Liver (tissue), 9 donors: Measurements from ENCODE around the gene FLRT2. TPM values are rescaled to one million over a fixed set of nuclear protein-coding genes. Genes with fewer than 3 reads are reported as not detected.

Experiments
- DNase-seq: peaks from one replicate; pipeline ENCODE4 v3.0.0-alpha.2; 2017; ENCODE audit warnings: low spot score
- H3K27ac ChIP-seq, 2 donors: one replicate each; pipeline ENCODE4 v1.7.0; 2013; ENCODE audit warnings: inconsistent platforms in 2 of 2, low read length in 2 of 2, control low read depth in 1 of 2, low read depth in 1 of 2, mild to moderate bottlenecking in 1 of 2
- H3K27me3 ChIP-seq, 4 donors: one replicate each; pipeline versions ENCODE4 v1.6.1 to v1.7.0; 2013; ENCODE audit warnings: low read length in 3 of 4, inconsistent platforms in 1 of 4, mild to moderate bottlenecking in 1 of 4, moderate library complexity in 1 of 4; ENCODE audit not compliant: control insufficient read depth in 4 of 4, insufficient read depth in 4 of 4
- H3K36me3 ChIP-seq, 4 donors: one replicate each; pipeline versions ENCODE4 v1.6.1 to v1.7.0; 2013; ENCODE audit warnings: low read length in 3 of 4, mild to moderate bottlenecking in 3 of 4, low read depth in 1 of 4, moderate library complexity in 1 of 4; ENCODE audit not compliant: control insufficient read depth in 4 of 4, insufficient read depth in 3 of 4
- H3K4me1 ChIP-seq, 4 donors: one replicate each; pipeline versions ENCODE4 v1.6.1 to v1.7.0; 2013; ENCODE audit warnings: low read length in 3 of 4, mild to moderate bottlenecking in 3 of 4, moderate library complexity in 1 of 4; ENCODE audit not compliant: control insufficient read depth in 4 of 4, insufficient read depth in 4 of 4
- H3K4me3 ChIP-seq, 3 donors: one replicate each; pipeline versions ENCODE4 v1.6.1 to v1.7.0; 2013; ENCODE audit warnings: low read length in 3 of 3, control low read depth in 1 of 3, low read depth in 1 of 3, mild to moderate bottlenecking in 1 of 3
- H3K9ac ChIP-seq, 2 donors: one replicate each; pipeline ENCODE4 v1.7.0; 2013; ENCODE audit warnings: low read length in 2 of 2, mild to moderate bottlenecking in 2 of 2, moderate library complexity in 2 of 2, control low read depth in 1 of 2, low read depth in 1 of 2
- H3K9me3 ChIP-seq, 4 donors: one replicate each; pipeline versions ENCODE4 v1.6.1 to v1.7.0; 2013; ENCODE audit warnings: low read length in 3 of 4; ENCODE audit not compliant: control insufficient read depth in 4 of 4
- CTCF ChIP-seq: fragments of 150-350 bp; IDR thresholded peaks from 2 replicates; pipeline ENCODE4 v1.5.1; 2017; ENCODE audit warnings: improper control_type of control experiment, low read depth, low read length; ENCODE audit not compliant: missing input control
- EGR1 ChIP-seq, 2 donors: IDR thresholded peaks; 2 replicates each; pipeline ENCODE4 v1.6.1; 2016 to 2018; ENCODE audit warnings: antibody characterized with exemption in 2 of 2, low read depth in 2 of 2
- FOXA2 ChIP-seq: IDR thresholded peaks from 2 replicates; pipeline ENCODE4 v1.6.1; 2016; ENCODE audit warnings: antibody characterized with exemption
- GABPA ChIP-seq, 2 donors: IDR thresholded peaks in 1 of 2; conservative IDR thresholded peaks in 1 of 2; 2 replicates each; pipeline ENCODE4 v1.6.1; 2016; ENCODE audit warnings: antibody characterized with exemption in 2 of 2, mild to moderate bottlenecking in 1 of 2, moderate library complexity in 1 of 2
- RAD21 ChIP-seq, 2 donors: IDR thresholded peaks; 2 replicates each; pipeline ENCODE4 v1.6.1; 2016; ENCODE audit warnings: antibody characterized with exemption in 2 of 2, mild to moderate bottlenecking in 2 of 2
- REST ChIP-seq: IDR thresholded peaks from 2 replicates; pipeline ENCODE4 v1.6.1; 2016; ENCODE audit warnings: antibody characterized with exemption, mild to moderate bottlenecking
- RXRA ChIP-seq, 2 donors: IDR thresholded peaks; 2 replicates each; pipeline ENCODE4 v1.6.1; 2017 to 2018; ENCODE audit warnings: antibody characterized with exemption in 2 of 2, mild to moderate bottlenecking in 1 of 2
- TAF1 ChIP-seq: conservative IDR thresholded peaks from 2 replicates; pipeline ENCODE4 v1.6.1; 2016; ENCODE audit warnings: antibody characterized with exemption, mild to moderate bottlenecking
- YY1 ChIP-seq: IDR thresholded peaks from 2 replicates; pipeline ENCODE4 v1.6.1; 2016; ENCODE audit warnings: antibody characterized with exemption, mild to moderate bottlenecking
- ZBTB33 ChIP-seq: IDR thresholded peaks from 2 replicates; pipeline ENCODE4 v1.6.1; 2016; ENCODE audit warnings: antibody characterized with exemption
- WGBS: extraction: QIAGEN DNeasy Blood & Tissue Kit; methylation state at CpG from one replicate; pipeline ENCODE4 v1.1.7; 2013; 5-methylcytosine and 5-hydroxymethylcytosine counted together
- polyA plus RNA-seq, 2 donors: library from polyadenylated mRNA; stranded (reverse) in 1 of 2; unstranded in 1 of 2; fragments of 200-250 nt in 1 of 2; fragments of >200 nt in 1 of 2; fragmentation: Nextera tagmentation in 1 of 2; extraction: Ambion mirVana in 1 of 2; gene quantifications; one replicate each; pipeline versions ENCODE4 v1.2.1 to v1.2.3, GENCODE V29; 2013 to 2015
- total RNA-seq, 2 donors: library from RNA; depleted of rRNA; stranded (reverse); fragments of >200 nt; gene quantifications; one replicate each; pipeline ENCODE4 v1.2.3, GENCODE V29; 2014
- TF ChIP-seq, protein P1 (sequence below): IDR thresholded peaks from 2 replicates; pipeline ENCODE4 v1.6.1; 2016; ENCODE audit warnings: antibody characterized with exemption
- TF ChIP-seq, protein P2 (sequence below): IDR thresholded peaks from 2 replicates; pipeline ENCODE4 v1.6.1; 2016; ENCODE audit warnings: antibody characterized with exemption
- donor health status: healthy.
- donor health status: healthy.
- donor health status: healthy.
- donor health status: healthy.
- donor health status: healthy.

FLRT2 gene
- total and polyA plus RNA-seq, 4 donors, result 0.90 to 8.2 (median 1.8) TPM

DNA sequence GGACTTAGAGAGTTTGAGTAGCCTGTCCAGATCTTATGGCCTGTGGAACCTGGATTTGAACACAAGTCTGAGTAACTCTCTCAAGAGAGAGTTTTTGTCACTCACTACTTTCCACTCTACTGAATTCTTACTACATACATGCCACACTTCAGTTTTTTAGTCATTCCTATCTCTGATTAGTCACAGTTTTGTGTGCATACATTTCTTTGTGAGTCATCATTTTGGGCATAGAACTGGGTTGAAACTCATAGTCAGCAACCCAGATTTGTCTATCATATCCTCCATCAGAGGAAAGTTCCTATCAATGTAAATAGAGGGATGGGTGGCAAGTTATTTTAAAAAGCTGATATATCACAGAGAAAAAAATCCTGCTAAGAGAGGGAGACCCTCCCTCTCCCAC, 42.9 kb downstream of the FLRT2 start (continued):
- TF ChIP-seq, protein P1, sequence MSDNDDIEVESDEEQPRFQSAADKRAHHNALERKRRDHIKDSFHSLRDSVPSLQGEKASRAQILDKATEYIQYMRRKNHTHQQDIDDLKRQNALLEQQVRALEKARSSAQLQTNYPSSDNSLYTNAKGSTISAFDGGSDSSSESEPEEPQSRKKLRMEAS, result no peak
- TF ChIP-seq ZBTB33 (no peak), RXRA (IDR thresholded peaks at IDR 0.05) (no peak), FOXA2 (no peak), YY1 (no peak), TAF1 (no peak)

DNA sequence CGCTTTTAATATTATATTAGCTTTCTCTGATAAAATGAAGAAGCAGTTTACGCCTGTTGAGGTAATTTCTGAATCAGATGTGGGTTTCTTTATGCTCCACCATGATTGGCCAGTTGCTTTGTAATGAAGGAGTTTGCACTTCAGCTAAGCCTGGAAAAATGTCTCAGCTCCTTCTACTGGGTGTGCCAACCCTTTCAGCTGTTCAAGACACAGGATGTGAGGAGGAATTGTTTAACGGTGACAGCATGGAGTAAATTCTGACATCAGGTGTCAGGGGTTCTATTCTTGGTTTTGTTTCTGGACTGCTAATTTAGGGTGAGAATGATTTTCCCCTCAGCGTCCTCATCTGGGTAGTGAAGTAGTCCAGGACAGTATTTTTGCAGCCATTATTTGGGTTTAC, 43.5 kb downstream of the FLRT2 start:
- H3K9me3 ChIP-seq, result no peaks in the 10 kb centered on the region
- TF ChIP-seq GABPA (IDR thresholded peaks at IDR 0.05 in 1 of 2, conservative IDR thresholded peaks at IDR 0.05 in 1 of 2) (no peak), RAD21 (IDR thresholded peaks at IDR 0.05) (no peak), REST (no peak)
- TF ChIP-seq, protein P2, sequence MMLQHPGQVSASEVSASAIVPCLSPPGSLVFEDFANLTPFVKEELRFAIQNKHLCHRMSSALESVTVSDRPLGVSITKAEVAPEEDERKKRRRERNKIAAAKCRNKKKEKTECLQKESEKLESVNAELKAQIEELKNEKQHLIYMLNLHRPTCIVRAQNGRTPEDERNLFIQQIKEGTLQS, result no peak
- 87% methylated on average over 4 of the region's 4 CpGs for WGBS
- H3K36me3 ChIP-seq, result no peaks in the 10 kb centered on the region
- no peak overlapping the region for H3K27ac ChIP-seq
- no peak overlapping the region for H3K9ac ChIP-seq
- H3K4me3 ChIP-seq, result no peak overlapping the region
- H3K4me1 ChIP-seq, result no peaks in the 10 kb centered on the region
- H3K27me3 ChIP-seq, result no peaks in the 10 kb centered on the region
- DNase-seq, result no peak

DNA sequence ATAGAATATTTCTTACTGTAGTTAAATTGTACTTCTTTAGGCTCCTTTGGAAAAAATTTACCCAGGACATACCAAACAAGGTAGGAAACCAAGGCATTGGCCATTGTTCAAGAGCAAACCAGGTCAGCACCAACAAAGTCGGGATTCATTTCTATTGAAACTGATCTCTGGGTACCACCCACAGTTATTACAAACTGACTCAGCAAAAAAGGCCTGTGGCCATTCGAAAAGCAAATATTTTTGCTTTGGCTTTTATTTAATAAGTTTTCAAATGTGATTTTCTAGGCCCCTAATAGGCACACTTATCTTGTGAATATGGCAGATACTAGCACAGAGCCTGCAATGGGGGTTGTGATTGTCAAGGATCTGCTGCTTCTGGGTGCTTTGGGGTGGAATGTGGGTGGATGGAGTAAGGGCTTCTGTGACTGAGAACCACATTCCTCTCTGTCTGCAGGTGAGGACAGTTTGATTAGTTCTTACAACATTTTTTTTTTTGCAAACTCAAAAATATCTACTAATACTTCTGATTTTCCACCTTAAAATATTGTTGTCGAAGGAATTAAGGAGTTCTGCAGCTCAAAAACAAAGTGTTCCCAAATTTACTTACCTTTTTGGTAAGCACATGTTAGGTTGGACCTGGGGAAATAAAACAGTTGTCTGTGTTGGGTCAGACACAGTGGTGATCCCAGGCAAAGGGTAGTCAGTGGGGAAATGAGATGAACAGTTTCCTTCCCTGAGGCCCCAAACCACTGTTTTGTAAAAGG, 45.1 kb downstream of the FLRT2 start:
- no peaks in the 10 kb centered on the region for H3K27me3 ChIP-seq
- no peak overlapping the region for H3K4me3 ChIP-seq
- no peak for DNase-seq
- peaks cover 0 to 6% (median 1%) of the 10 kb centered on the region in 4 donors for H3K4me1 ChIP-seq
- no peaks in the 10 kb centered on the region for H3K36me3 ChIP-seq
- no peak overlapping the region for H3K9ac ChIP-seq
- no peaks in the 10 kb centered on the region for H3K9me3 ChIP-seq
- no peak overlapping the region for H3K27ac ChIP-seq
- 60% methylated on average over 3 of the region's 3 CpGs for WGBS
- no peak for TF ChIP-seq FOXA2
- TF ChIP-seq, protein P1, result no peak
- TF ChIP-seq, protein P2, result no peak
- no peak for TF ChIP-seq CTCF
- TF ChIP-seq EGR1 (IDR thresholded peaks at IDR 0.05; ENCODE audit: low read depth in 2 of 2), result no peak
- no peak for TF ChIP-seq REST
- no peak for TF ChIP-seq YY1
- no peak for TF ChIP-seq ZBTB33
